HepG2 (cell line): Measurements from ENCODE around the gene ASH1L. TPM values are rescaled to one million over a fixed set of nuclear protein-coding genes. Genes with fewer than 3 reads are reported as not detected.

ENCODE experiments used
- AGO1 ChIP-seq: fragments of 200-400 bp; formaldehyde crosslinking; IDR thresholded peaks from 2 replicates; pipeline ENCODE4 v1.6.1; 2017; ENCODE audit warnings: mild to moderate bottlenecking, low read depth, low read length, moderate library complexity; ENCODE audit not compliant: poor library complexity, severe bottlenecking
- CBX2 ChIP-seq, 2 experiments: fragments of 200-600 bp in 1 of 2; sonication (generic); formaldehyde crosslinking in 1 of 2; IDR thresholded peaks; 2 replicates each; pipeline versions ENCODE4 v1.7.0 to v1.8.1; 2018 to 2022; ENCODE audit warnings: low read depth in 2 of 2, low read length in 1 of 2, mild to moderate bottlenecking in 1 of 2, missing genetic modification reagents in 1 of 2
- GABPB1 ChIP-seq: IDR thresholded peaks from 2 replicates; pipeline ENCODE4 v1.6.1; 2016; ENCODE audit warnings: mild to moderate bottlenecking, missing genetic modification reagents, moderate library complexity, missing compliant biosample characterization
- GATA4 ChIP-seq: sonication (generic); IDR thresholded peaks from 2 replicates; pipeline ENCODE4 v1.6.1; 2016; ENCODE audit warnings: antibody characterized with exemption, low read depth, borderline replicate concordance
- HDAC2 ChIP-seq: sonication (generic); formaldehyde crosslinking; IDR thresholded peaks from 2 replicates; pipeline ENCODE4 v1.4.0; 2020; ENCODE audit warnings: missing genetic modification reagents
- IRX3 ChIP-seq: sonication (generic); formaldehyde crosslinking; IDR thresholded peaks from 2 replicates; pipeline ENCODE4 v1.8.1; 2023; ENCODE audit warnings: mild to moderate bottlenecking, low read depth, missing genetic modification reagents, borderline replicate concordance
- NFE2L2 ChIP-seq: fragments of 150-350 bp; IDR thresholded peaks from 2 replicates; pipeline ENCODE4 v1.6.1; 2014; ENCODE audit warnings: low read length
- RBAK ChIP-seq: sonication (generic); formaldehyde crosslinking; IDR thresholded peaks from 2 replicates; pipeline ENCODE4 v1.5.1; 2020; ENCODE audit warnings: mild to moderate bottlenecking, missing genetic modification reagents
- TEAD2 ChIP-seq: sonication (generic); formaldehyde crosslinking; IDR thresholded peaks from 2 replicates; pipeline ENCODE4 v1.9.0; 2021; ENCODE audit warnings: missing genetic modification reagents
- TOE1 ChIP-seq: sonication (generic); formaldehyde crosslinking; IDR thresholded peaks from 2 replicates; pipeline ENCODE4 v1.4.0; 2020; ENCODE audit warnings: mild to moderate bottlenecking, missing genetic modification reagents
- ZFAT ChIP-seq: sonication (generic); formaldehyde crosslinking; conservative IDR thresholded peaks from 2 replicates; pipeline ENCODE4 v1.8.1; 2023; ENCODE audit warnings: missing genetic modification reagents, inconsistent platforms
- ZFX ChIP-seq: sonication (generic); formaldehyde crosslinking; IDR thresholded peaks from 2 replicates; pipeline ENCODE4 v1.4.0; 2020; ENCODE audit warnings: mild to moderate bottlenecking, low read depth, missing genetic modification reagents, moderate library complexity
- polyA plus RNA-seq, 8 experiments: library from polyadenylated mRNA; depleted of rRNA in 3 of 8; stranded (reverse) in 7 of 8; unstranded in 1 of 8; fragments of >200 nt; fragmentation: Illumina TruSeq in 4 of 8; extraction: Trizol in 4 of 8; gene quantifications; 2 replicates each; pipeline versions ENCODE4 v1.2.1 to v1.2.3, GENCODE V29; 2011 to 2016; ENCODE audit warnings: low read depth in 4 of 8, missing spikeins in 1 of 8, mixed read lengths in 1 of 8; ENCODE audit not compliant: insufficient read depth in 1 of 8
- total RNA-seq, 5 experiments: library from RNA; depleted of rRNA; stranded (reverse); fragments of >200 nt; fragmentation: Illumina TruSeq; extraction: Trizol; gene quantifications; 2 replicates each; pipeline ENCODE4 v1.2.3, GENCODE V29; 2016; ENCODE audit warnings: low read depth in 1 of 5
- TF ChIP-seq, protein P1 (sequence below): sonication (generic); formaldehyde crosslinking; IDR thresholded peaks from 2 replicates; pipeline ENCODE4 v1.8.1; 2022; ENCODE audit warnings: mild to moderate bottlenecking, missing genetic modification reagents
- TF ChIP-seq, protein P2 (sequence below): sonication (generic); formaldehyde crosslinking; IDR thresholded peaks from 2 replicates; pipeline ENCODE4 v1.8.0; 2022; ENCODE audit warnings: low read depth, missing genetic modification reagents
- TF ChIP-seq, protein P3 (sequence below): sonication (generic); formaldehyde crosslinking; IDR thresholded peaks from 2 replicates; pipeline ENCODE4 v1.5.0; 2020; ENCODE audit warnings: mild to moderate bottlenecking, missing genetic modification reagents
- TF ChIP-seq, protein P4 (sequence below): sonication (generic); formaldehyde crosslinking; conservative IDR thresholded peaks from 2 replicates; pipeline ENCODE4 v1.4.0; 2020; ENCODE audit warnings: mild to moderate bottlenecking, missing genetic modification reagents, moderate library complexity
- TF ChIP-seq, protein P5 (sequence below): sonication (generic); formaldehyde crosslinking; IDR thresholded peaks from 2 replicates; pipeline ENCODE4 v1.4.0; 2020; ENCODE audit warnings: missing genetic modification reagents, mild to moderate bottlenecking, borderline replicate concordance
- TF ChIP-seq, protein P6 (sequence below): sonication (generic); formaldehyde crosslinking; IDR thresholded peaks from 2 replicates; pipeline ENCODE4 v1.5.1; 2020; ENCODE audit warnings: missing genetic modification reagents, mild to moderate bottlenecking, borderline replicate concordance

The ASH1L gene
- total and polyA plus RNA-seq, 2 of the 13 experiments (the other 11 are each of a cell fraction or from before 2014, with no cell fraction given) = 10.2 to 15.3 TPM

DNA sequence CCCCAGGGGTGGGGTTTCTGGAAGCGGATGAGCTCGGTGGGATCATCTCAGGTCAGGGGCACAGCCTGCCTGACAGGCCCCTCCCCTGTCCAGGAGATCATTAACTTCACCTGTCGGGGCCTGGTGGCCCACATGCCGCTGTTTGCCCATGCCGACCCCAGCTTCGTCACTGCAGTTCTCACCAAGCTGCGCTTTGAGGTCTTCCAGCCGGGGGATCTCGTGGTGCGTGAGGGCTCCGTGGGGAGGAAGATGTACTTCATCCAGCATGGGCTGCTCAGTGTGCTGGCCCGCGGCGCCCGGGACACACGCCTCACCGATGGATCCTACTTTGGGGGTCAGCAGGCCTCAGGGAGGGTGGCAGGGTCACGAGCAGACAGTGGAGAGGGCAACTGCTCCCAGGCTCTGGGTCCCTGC is 277.0 kb downstream of the ASH1L start (continued):
- TF ChIP-seq, protein P1, sequence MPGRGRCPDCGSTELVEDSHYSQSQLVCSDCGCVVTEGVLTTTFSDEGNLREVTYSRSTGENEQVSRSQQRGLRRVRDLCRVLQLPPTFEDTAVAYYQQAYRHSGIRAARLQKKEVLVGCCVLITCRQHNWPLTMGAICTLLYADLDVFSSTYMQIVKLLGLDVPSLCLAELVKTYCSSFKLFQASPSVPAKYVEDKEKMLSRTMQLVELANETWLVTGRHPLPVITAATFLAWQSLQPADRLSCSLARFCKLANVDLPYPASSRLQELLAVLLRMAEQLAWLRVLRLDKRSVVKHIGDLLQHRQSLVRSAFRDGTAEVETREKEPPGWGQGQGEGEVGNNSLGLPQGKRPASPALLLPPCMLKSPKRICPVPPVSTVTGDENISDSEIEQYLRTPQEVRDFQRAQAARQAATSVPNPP (CRISPR knock-in tag) = no peak
- TF ChIP-seq, protein P2, sequence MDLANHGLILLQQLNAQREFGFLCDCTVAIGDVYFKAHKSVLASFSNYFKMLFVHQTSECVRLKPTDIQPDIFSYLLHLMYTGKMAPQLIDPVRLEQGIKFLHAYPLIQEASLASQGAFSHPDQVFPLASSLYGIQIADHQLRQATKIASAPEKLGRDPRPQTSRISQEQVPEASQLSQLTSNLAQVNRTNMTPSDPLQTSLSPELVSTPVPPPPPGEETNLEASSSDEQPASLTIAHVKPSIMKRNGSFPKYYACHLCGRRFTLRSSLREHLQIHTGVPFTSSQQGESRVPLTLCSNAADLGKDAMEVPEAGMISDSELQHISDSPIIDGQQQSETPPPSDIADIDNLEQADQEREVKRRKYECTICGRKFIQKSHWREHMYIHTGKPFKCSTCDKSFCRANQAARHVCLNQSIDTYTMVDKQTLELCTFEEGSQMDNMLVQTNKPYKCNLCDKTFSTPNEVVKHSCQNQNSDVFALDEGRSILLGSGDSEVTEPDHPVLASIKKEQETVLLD (CRISPR knock-in tag) = no peak
- TF ChIP-seq CBX2 (IDR thresholded peaks at IDR 0.05; ENCODE audit: low read depth, low read length) (no peak), CBX2 (CRISPR knock-in tag; IDR thresholded peaks at IDR 0.05; ENCODE audit: low read depth) (no peak), ZFX (CRISPR knock-in tag) (peak; percentile 67; the same call in 1 of the 2 replicates), HDAC2 (CRISPR knock-in tag) (peak; percentile 13; the same call in 1 of the 2 replicates), AGO1 (no peak), TOE1 (CRISPR knock-in tag) (no peak), GABPB1 (CRISPR knock-in tag) (0 out of 2 replicates have a peak, but pooled peaks have one; percentile 41), RBAK (CRISPR knock-in tag) (no peak), IRX3 (CRISPR knock-in tag) (no peak), NFE2L2 (no peak), TEAD2 (CRISPR knock-in tag) (no peak), GATA4 (no peak), ZFAT (CRISPR knock-in tag) (no peak)
- TF ChIP-seq, protein P3, sequence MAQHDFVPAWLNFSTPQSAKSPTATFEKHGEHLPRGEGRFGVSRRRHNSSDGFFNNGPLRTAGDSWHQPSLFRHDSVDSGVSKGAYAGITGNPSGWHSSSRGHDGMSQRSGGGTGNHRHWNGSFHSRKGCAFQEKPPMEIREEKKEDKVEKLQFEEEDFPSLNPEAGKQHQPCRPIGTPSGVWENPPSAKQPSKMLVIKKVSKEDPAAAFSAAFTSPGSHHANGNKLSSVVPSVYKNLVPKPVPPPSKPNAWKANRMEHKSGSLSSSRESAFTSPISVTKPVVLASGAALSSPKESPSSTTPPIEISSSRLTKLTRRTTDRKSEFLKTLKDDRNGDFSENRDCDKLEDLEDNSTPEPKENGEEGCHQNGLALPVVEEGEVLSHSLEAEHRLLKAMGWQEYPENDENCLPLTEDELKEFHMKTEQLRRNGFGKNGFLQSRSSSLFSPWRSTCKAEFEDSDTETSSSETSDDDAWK (CRISPR knock-in tag) = no peak
- TF ChIP-seq, protein P4, sequence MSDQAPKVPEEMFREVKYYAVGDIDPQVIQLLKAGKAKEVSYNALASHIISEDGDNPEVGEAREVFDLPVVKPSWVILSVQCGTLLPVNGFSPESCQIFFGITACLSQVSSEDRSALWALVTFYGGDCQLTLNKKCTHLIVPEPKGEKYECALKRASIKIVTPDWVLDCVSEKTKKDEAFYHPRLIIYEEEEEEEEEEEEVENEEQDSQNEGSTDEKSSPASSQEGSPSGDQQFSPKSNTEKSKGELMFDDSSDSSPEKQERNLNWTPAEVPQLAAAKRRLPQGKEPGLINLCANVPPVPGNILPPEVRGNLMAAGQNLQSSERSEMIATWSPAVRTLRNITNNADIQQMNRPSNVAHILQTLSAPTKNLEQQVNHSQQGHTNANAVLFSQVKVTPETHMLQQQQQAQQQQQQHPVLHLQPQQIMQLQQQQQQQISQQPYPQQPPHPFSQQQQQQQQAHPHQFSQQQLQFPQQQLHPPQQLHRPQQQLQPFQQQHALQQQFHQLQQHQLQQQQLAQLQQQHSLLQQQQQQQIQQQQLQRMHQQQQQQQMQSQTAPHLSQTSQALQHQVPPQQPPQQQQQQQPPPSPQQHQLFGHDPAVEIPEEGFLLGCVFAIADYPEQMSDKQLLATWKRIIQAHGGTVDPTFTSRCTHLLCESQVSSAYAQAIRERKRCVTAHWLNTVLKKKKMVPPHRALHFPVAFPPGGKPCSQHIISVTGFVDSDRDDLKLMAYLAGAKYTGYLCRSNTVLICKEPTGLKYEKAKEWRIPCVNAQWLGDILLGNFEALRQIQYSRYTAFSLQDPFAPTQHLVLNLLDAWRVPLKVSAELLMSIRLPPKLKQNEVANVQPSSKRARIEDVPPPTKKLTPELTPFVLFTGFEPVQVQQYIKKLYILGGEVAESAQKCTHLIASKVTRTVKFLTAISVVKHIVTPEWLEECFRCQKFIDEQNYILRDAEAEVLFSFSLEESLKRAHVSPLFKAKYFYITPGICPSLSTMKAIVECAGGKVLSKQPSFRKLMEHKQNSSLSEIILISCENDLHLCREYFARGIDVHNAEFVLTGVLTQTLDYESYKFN (CRISPR knock-in tag) = peak; percentile 53
- TF ChIP-seq, protein P5, sequence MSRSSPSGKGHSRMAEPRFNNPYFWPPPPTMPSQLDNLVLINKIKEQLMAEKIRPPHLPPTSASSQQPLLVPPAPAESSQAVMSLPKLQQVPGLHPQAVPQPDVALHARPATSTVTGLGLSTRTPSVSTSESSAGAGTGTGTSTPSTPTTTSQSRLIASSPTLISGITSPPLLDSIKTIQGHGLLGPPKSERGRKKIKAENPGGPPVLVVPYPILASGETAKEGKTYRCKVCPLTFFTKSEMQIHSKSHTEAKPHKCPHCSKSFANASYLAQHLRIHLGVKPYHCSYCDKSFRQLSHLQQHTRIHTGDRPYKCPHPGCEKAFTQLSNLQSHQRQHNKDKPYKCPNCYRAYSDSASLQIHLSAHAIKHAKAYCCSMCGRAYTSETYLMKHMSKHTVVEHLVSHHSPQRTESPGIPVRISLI = no peak
- TF ChIP-seq, protein P6, sequence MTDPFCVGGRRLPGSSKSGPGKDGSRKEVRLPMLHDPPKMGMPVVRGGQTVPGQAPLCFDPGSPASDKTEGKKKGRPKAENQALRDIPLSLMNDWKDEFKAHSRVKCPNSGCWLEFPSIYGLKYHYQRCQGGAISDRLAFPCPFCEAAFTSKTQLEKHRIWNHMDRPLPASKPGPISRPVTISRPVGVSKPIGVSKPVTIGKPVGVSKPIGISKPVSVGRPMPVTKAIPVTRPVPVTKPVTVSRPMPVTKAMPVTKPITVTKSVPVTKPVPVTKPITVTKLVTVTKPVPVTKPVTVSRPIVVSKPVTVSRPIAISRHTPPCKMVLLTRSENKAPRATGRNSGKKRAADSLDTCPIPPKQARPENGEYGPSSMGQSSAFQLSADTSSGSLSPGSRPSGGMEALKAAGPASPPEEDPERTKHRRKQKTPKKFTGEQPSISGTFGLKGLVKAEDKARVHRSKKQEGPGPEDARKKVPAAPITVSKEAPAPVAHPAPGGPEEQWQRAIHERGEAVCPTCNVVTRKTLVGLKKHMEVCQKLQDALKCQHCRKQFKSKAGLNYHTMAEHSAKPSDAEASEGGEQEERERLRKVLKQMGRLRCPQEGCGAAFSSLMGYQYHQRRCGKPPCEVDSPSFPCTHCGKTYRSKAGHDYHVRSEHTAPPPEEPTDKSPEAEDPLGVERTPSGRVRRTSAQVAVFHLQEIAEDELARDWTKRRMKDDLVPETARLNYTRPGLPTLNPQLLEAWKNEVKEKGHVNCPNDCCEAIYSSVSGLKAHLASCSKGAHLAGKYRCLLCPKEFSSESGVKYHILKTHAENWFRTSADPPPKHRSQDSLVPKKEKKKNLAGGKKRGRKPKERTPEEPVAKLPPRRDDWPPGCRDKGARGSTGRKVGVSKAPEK = no peak
